CD4-positive, alpha-beta T cell (primary cell): Measurements from ENCODE around the gene PFDN2. TPM values are rescaled to one million over a fixed set of nuclear protein-coding genes. Genes with fewer than 3 reads are reported as not detected.

Source experiments
- ATAC-seq: fragments of 200-7000 bp; cut with Tn5 transposase; one replicate; pipeline ENCODE4 v1.10.0; 2022; ENCODE audit warnings: mild to moderate bottlenecking; ENCODE audit not compliant: poor library complexity
- CTCF ChIA-PET: fragments of 350-600 bp; sonication (Branson Sonifier 250); formaldehyde crosslinking; loops from one replicate; lab custom pipeline; 2021; ENCODE audit warnings: antibody characterized with exemption, inconsistent platforms; lab: Charles Lee
- POLR2A ChIA-PET: fragments of 350-600 bp; sonication (Branson Sonifier 250); formaldehyde crosslinking; loops from one replicate; lab custom pipeline; 2021; ENCODE audit warnings: antibody characterized with exemption, inconsistent platforms; lab: Charles Lee
- DNase-seq, 14 experiments: peaks; one replicate each; pipeline ENCODE4 v3.0.0-alpha.2; 2013 to 2020; ENCODE audit warnings: mixed read lengths in 2 of 14
- H3K27ac ChIP-seq, 2 donors: one replicate each; pipeline versions ENCODE4 v1.5.1 to v1.7.0; 2013; ENCODE audit warnings: low read length in 2 of 2, low read depth in 1 of 2, mild to moderate bottlenecking in 1 of 2
- H3K27me3 ChIP-seq, 2 experiments: 1 replicate in 1 of 2; 2 replicates in 1 of 2; pipeline versions ENCODE4 v1.6.1 to v1.7.0; 2013; ENCODE audit warnings: low read length in 2 of 2, control low read depth in 1 of 2, mild to moderate bottlenecking in 1 of 2, moderate library complexity in 1 of 2; ENCODE audit not compliant: insufficient read depth in 2 of 2, control insufficient read depth in 1 of 2
- H3K36me3 ChIP-seq: one replicate; pipeline ENCODE4 v1.6.1; 2013; ENCODE audit warnings: low read length, control low read depth; ENCODE audit not compliant: insufficient read depth
- H3K4me1 ChIP-seq: one replicate; pipeline ENCODE4 v1.6.1; 2013; ENCODE audit warnings: low read length, control low read depth; ENCODE audit not compliant: insufficient read depth
- H3K4me3 ChIP-seq: one replicate; pipeline ENCODE4 v1.5.1; 2013; ENCODE audit warnings: mild to moderate bottlenecking, low read length, moderate library complexity
- H3K9me3 ChIP-seq, 2 experiments: 1 replicate in 1 of 2; 2 replicates in 1 of 2; pipeline versions ENCODE4 v1.6.1 to v1.7.0; 2013; ENCODE audit warnings: low read length in 2 of 2, mild to moderate bottlenecking in 2 of 2, control low read depth in 1 of 2, moderate library complexity in 1 of 2; ENCODE audit not compliant: control insufficient read depth in 1 of 2, insufficient read depth in 1 of 2
- H3K27ac Mint-ChIP-seq: one replicate; pipeline ENCODE4 v1.8.0; 2020; ENCODE audit warnings: mixed read lengths
- H3K27me3 Mint-ChIP-seq: one replicate; pipeline ENCODE4 v1.8.0; 2021; ENCODE audit warnings: mixed read lengths
- H3K36me3 Mint-ChIP-seq: one replicate; pipeline ENCODE4 v1.8.0; 2021; ENCODE audit warnings: low read depth, mixed read lengths
- H3K4me1 Mint-ChIP-seq: one replicate; pipeline ENCODE4 v1.8.0; 2021; ENCODE audit warnings: low read depth, mixed read lengths
- H3K4me3 Mint-ChIP-seq: one replicate; pipeline ENCODE4 v1.8.0; 2020; ENCODE audit warnings: mild to moderate bottlenecking, mixed read lengths
- H3K9me3 Mint-ChIP-seq: one replicate; pipeline ENCODE4 v1.8.0; 2020; ENCODE audit warnings: mixed read lengths
- CTCF ChIP-seq: fragments of 200-600 bp; IDR thresholded peaks from one replicate; pipeline ENCODE4 v1.8.0; 2022; ENCODE audit warnings: antibody characterized with exemption, mild to moderate bottlenecking
- intact Hi-C, 2 experiments: fragments of 100-400 bp; cut with DNase I in 1 of 2; cut with micrococcal nuclease in 1 of 2; formaldehyde crosslinking; loops; one replicate each; pipeline versions ENCODE4 v1.15.1 to v1.9.0; 2023 to 2025; cut with DNase I, micrococcal nuclease
- total RNA-seq, 174 experiments: library from RNA in 2 of 174; stranded (reverse) in 2 of 174; gene quantifications; one replicate each; pipeline ENCODE4 v1.2.3 and lab custom pipeline; 2021 to 2026

PFDN2 gene
- total RNA-seq, 2 experiments from 2014 or later, result 46.2 to 57.7 TPM

GRCh38 chr1:161127649-161128048 lies 9.8 kb upstream of the PFDN2 start:
- H3K4me3 ChIP-seq, result no peak overlapping the region
- H3K27ac ChIP-seq, result no peak overlapping the region
- Mint-ChIP-seq H3K27me3 (no peaks in the 10 kb centered on the region), H3K4me1 (peaks cover 53% of the 10 kb centered on the region), H3K4me3 (no peak overlapping the region), H3K9me3 (no peaks in the 10 kb centered on the region), H3K27ac (peak overlapping the region; percentile 65), H3K36me3 (peaks cover 88% of the 10 kb centered on the region)
- CTCF ChIA-PET, result interaction anchor here (0.8 to 1.0 kb wide), 2 partner anchors 56 to 261 kb away, joined by 3 read pairs; no protein-coding TSS in a partner anchor
- H3K36me3 ChIP-seq, result peaks cover 65% of the 10 kb centered on the region
- no peak for TF ChIP-seq CTCF
- ATAC-seq (no peak), DNase-seq (no peak)
- no peaks in the 10 kb centered on the region for H3K27me3 ChIP-seq
- no peaks in the 10 kb centered on the region for H3K9me3 ChIP-seq
- peaks cover 29% of the 10 kb centered on the region for H3K4me1 ChIP-seq
- intact Hi-C loops, result no loop called here
- POLR2A ChIA-PET, result interaction anchor here (0.6 to 1.7 kb wide), 4 partner anchors 10 to 30 kb away, joined by 3 to 8 read pairs (median 4); partner anchors contain the start of genes NIT1, PFDN2 and UFC1

GRCh38 chr1:161122967-161123366 lies 5.1 kb upstream of the PFDN2 start:
- Histone ChIP-seq H3K9me3 (no peaks in the 10 kb centered on the region), H3K4me1 (peaks cover 30% of the 10 kb centered on the region), H3K27ac (no peak overlapping the region), H3K4me3 (no peak overlapping the region), H3K36me3 (peaks cover 73% of the 10 kb centered on the region), H3K27me3 (no peaks in the 10 kb centered on the region)
- Mint-ChIP-seq H3K27me3 (no peaks in the 10 kb centered on the region), H3K9me3 (no peaks in the 10 kb centered on the region), H3K27ac (no peak overlapping the region), H3K4me3 (no peak overlapping the region), H3K36me3 (peaks cover 88% of the 10 kb centered on the region), H3K4me1 (peaks cover 38% of the 10 kb centered on the region)
- POLR2A ChIA-PET, result interaction anchor here (0.9 to 1.1 kb wide), 2 partner anchors 10 to 97 kb away, joined by 3 read pairs; partner anchors contain the start of gene DEDD
- DNase-seq, result no peak
- no peak for TF ChIP-seq CTCF
- intact Hi-C loops, result no loop called here
- CTCF ChIA-PET, result no interaction called here
- no peak for ATAC-seq

GRCh38 chr1:161121834-161122233 lies 4.0 kb upstream of the PFDN2 start:
- Histone ChIP-seq H3K27me3 (no peaks in the 10 kb centered on the region), H3K36me3 (peaks cover 62% of the 10 kb centered on the region), H3K4me3 (no peak overlapping the region), H3K27ac (no peak overlapping the region), H3K4me1 (peaks cover 32% of the 10 kb centered on the region), H3K9me3 (no peaks in the 10 kb centered on the region)
- POLR2A ChIA-PET, result interaction anchor here (0.9 kb wide), 1 partner anchor 11 kb away, joined by 3 read pairs; the partner anchor contains the start of gene DEDD
- no peaks in the 10 kb centered on the region for H3K27me3 Mint-ChIP-seq
- no peaks in the 10 kb centered on the region for H3K9me3 Mint-ChIP-seq
- no peak overlapping the region for H3K4me3 Mint-ChIP-seq
- peak in 2 of 14 experiments; percentile 36 to 40 for DNase-seq
- ATAC-seq, result no peak
- CTCF ChIA-PET, result no interaction called here
- H3K36me3 Mint-ChIP-seq, result peaks cover 87% of the 10 kb centered on the region
- peaks cover 38% of the 10 kb centered on the region for H3K4me1 Mint-ChIP-seq
- no peak overlapping the region for H3K27ac Mint-ChIP-seq
- intact Hi-C loops, result no loop called here
- TF ChIP-seq CTCF, result no peak
